ENCODE measurements around the gene INO80D. TPM values are rescaled to one million over a fixed set of nuclear protein-coding genes. Genes with fewer than 3 reads are reported as not detected.
"Not testable (repeated sequence)": the region's sequence is repeated elsewhere in the genome, so short reads cannot be mapped to it uniquely, and the experiment has no call there.

INO80D gene
- polyA plus RNA-seq, 1 experiment: 3.3 TPM

DNA sequence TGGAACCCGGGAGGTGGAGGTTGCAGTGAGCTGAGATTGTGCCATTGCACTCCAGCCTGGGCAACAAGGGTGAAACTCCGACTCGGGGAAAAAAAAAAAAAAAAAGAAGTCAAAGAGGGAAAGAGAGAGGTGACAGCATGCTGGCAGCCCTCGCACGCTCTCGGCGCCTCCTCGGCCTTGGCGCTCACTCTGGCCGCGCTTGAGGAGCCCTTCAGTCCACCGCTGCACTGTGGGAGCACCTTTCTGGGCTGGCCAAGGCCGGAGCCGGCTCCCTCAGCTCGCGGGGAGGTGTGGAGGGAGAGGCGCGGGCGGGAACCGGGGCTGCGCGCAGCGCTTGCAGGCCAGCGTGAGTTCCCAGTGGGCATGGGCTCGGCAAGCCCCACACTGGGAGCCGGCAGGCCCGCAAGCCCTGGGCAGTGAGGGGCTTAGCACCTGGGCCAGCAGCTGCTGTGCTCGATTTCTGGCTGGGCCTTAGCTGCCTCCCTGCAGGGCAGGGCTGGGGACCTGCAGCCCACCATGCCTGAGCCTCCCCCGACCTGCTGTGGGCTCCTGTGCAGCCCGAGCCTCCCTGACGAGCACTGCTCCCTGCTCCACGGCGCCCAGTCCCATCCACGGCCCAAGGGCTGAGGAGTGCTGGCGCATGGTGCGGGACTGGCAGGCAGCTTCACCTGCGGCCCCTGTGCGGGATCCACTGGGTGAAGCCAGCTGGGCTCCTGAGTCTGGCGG lies 108.9 kb downstream of the INO80D start:
- DNase-seq (ENCODE audit: low read depth); POLR2A ChIA-PET: not testable (repeated sequence)
- CTCF ChIA-PET: interaction anchor here (1.5 kb wide), 1 partner anchor 11 kb away, joined by 4 read pairs; no protein-coding TSS in a partner anchor

DNA sequence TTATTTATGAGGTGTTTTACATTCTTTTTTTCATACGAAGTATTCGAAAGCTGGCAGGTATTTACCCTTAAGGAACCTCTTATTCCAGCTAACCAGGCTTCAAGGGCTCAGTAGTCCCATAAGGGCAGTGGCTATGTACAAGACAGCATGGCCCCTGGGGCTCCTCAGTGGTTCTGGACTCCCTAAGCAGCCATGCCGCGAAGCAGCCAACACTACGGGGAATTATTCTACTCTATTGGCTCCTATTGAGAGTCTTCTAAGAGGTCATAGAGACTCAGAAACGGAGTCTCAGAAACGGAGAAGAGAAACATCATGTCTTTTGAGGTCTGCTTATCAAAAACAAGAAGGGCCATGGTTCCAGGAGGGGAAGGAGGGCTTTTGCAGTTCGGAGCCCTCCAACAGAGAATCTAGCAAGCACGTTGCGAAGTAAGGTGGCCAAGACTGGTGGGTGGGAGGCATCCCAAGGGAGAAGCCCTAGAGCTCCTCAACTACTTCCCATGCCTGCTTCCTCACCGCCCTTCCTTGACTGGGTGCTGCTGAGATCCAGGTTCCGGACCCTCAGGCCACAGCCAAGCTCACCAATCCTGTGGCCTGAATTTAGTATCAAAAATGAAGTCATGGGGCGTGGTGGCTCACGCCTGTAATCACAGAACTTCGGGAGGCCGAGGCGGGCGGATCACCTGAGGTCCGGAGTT lies 109.7 kb downstream of the INO80D start:
- TF ChIP-seq, protein P1, sequence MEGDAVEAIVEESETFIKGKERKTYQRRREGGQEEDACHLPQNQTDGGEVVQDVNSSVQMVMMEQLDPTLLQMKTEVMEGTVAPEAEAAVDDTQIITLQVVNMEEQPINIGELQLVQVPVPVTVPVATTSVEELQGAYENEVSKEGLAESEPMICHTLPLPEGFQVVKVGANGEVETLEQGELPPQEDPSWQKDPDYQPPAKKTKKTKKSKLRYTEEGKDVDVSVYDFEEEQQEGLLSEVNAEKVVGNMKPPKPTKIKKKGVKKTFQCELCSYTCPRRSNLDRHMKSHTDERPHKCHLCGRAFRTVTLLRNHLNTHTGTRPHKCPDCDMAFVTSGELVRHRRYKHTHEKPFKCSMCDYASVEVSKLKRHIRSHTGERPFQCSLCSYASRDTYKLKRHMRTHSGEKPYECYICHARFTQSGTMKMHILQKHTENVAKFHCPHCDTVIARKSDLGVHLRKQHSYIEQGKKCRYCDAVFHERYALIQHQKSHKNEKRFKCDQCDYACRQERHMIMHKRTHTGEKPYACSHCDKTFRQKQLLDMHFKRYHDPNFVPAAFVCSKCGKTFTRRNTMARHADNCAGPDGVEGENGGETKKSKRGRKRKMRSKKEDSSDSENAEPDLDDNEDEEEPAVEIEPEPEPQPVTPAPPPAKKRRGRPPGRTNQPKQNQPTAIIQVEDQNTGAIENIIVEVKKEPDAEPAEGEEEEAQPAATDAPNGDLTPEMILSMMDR (IDR thresholded peaks at IDR 0.05; ENCODE audit: insufficient read depth, low read depth, low read length): no peak
- CTCF ChIA-PET: interaction anchor here (0.7 kb wide), 1 partner anchor 28 kb away, joined by 3 read pairs; no protein-coding TSS in a partner anchor
- H3K27me3 ChIP-seq (ENCODE audit: control insufficient read depth, insufficient read depth, low read length): no peaks in the 10 kb centered on the region
- H3K4me3 ChIP-seq (ENCODE audit: low read depth, low read length): no peak overlapping the region
- no peaks in the 10 kb centered on the region for H3K36me3 ChIP-seq (ENCODE audit: control insufficient read depth, insufficient read depth, low read length)
- no peak for DNase-seq (ENCODE audit: low read depth)
- POLR2A ChIA-PET: no interaction called here

More for the DNA sequence above, 108.9 kb downstream of the INO80D start:
- not testable (repeated sequence) for H3K4me3 ChIP-seq (ENCODE audit: low read depth, low read length); H3K27me3 ChIP-seq (ENCODE audit: control insufficient read depth, insufficient read depth, low read length); H3K36me3 ChIP-seq (ENCODE audit: control insufficient read depth, insufficient read depth, low read length)

DNA sequence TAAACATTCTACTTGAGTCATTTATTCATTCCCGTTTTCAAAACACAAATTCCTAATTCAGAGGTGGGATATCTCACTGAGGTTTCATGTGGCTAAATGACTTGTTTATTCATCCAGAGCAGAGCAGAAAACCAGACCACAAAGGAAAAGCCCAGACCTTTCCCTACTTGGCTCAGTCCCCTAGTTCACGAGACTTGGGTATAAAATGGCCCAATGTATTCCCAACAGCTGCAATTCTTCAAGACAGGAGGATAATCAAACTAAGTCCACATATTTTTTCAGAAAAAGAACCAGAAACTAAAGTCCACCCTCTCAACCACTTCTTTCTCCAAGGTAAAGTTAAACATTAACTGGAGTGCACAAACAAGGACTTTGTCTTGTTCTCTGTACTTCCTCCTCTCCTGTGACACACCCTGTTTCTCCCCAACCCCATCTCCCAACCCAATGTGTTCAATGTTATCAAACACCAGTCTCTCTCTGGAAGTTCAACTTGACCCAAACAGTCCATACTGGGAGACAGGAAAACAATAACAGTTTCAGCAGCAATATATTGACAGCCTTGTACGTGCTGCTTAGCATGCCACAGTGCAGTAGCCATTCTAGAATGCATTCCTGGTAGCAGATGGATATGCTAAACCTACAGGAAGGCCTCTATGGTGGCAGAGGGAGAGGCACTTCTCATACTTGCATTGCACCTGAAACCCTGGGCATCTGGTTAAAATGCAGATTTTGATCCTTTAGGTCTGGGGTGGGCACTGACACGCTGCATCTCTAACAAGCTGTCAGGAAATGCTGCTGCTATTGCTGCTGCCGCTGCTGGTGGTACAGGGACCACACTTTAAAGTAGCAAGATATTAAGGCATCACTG lies 110.7 kb downstream of the INO80D start:
- Histone ChIP-seq H3K27me3 (ENCODE audit: control insufficient read depth, insufficient read depth, low read length) (no peaks in the 10 kb centered on the region), H3K36me3 (ENCODE audit: control insufficient read depth, insufficient read depth, low read length) (no peaks in the 10 kb centered on the region), H3K4me3 (ENCODE audit: low read depth, low read length) (no peak overlapping the region)
- CTCF ChIA-PET: interaction anchor here (0.7 kb wide), 1 partner anchor 27 kb away, joined by 3 read pairs; no protein-coding TSS in a partner anchor
- TF ChIP-seq, protein P1 (IDR thresholded peaks at IDR 0.05; ENCODE audit: insufficient read depth, low read depth, low read length): no peak
- DNase-seq (ENCODE audit: low read depth): no peak
- POLR2A ChIA-PET: no interaction called here

DNA sequence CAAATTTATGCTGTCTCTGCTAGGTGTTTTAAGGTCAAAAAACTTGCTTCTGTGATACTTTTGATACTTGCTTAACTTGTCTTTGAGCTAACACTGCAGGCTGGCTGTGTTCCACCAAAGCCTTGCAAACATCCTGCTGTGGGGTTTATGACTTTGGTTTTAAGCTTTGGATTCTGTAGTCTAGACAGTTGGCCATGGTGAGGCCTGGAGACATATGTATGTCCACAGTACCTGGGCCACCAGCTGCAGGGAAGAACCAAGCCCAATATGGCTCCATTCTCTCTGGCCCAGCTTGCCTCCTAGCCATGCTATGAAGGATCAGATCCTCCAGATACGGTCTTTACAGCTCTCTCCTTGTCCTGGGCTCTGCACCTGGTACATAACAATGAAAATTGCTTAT lies 113.9 kb downstream of the INO80D start:
- ChIA-PET CTCF (no interaction called here), POLR2A (no interaction called here)
- Histone ChIP-seq H3K36me3 (ENCODE audit: control insufficient read depth, insufficient read depth, low read length) (no peaks in the 10 kb centered on the region), H3K4me3 (ENCODE audit: low read depth, low read length) (no peak overlapping the region), H3K27me3 (ENCODE audit: control insufficient read depth, insufficient read depth, low read length) (no peaks in the 10 kb centered on the region)
- TF ChIP-seq, protein P1 (IDR thresholded peaks at IDR 0.05; ENCODE audit: insufficient read depth, low read depth, low read length): no peak
- no peak for DNase-seq (ENCODE audit: low read depth)

DNA sequence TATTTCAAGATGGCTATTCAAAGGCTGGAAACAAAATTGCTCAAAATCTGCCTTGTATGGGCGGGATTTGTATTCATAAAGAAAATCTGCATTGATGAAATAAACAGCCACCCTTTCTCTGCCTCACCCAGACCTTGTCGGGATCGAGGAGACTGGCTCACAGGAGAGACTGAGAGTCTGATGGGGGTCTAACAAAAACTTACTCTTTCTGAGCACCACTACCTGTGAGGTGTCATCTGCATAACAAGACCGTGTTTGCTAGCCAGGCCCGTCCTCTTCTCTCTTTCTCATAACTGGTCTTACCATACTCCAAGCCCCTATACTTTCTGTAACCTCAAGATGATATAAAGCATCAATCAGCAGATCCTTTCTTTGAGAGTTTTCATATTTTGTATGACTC lies 115.6 kb downstream of the INO80D start:
- H3K36me3 ChIP-seq (ENCODE audit: control insufficient read depth, insufficient read depth, low read length): no peaks in the 10 kb centered on the region
- H3K4me3 ChIP-seq (ENCODE audit: low read depth, low read length): no peak overlapping the region
- TF ChIP-seq, protein P1 (IDR thresholded peaks at IDR 0.05; ENCODE audit: insufficient read depth, low read depth, low read length): no peak
- ChIA-PET CTCF (no interaction called here), POLR2A (no interaction called here)
- DNase-seq (ENCODE audit: low read depth): no peak
- H3K27me3 ChIP-seq (ENCODE audit: control insufficient read depth, insufficient read depth, low read length): 0 out of 2 replicates have a peak, but pooled peaks cover 1% of the 10 kb centered on the region
